Spleen (tissue), 7 donors: Measurements from ENCODE around the gene HPSE2.

ENCODE experiments used
- CTCF ChIP-seq, 11 experiments: fragments of 200-600 bp in 7 of 11; fragments of 450-650 bp in 4 of 11; sonication (generic) in 4 of 11; IDR thresholded peaks in 8 of 11; conservative IDR thresholded peaks in 3 of 11; 1 replicate in 7 of 11; 2 replicates in 4 of 11; pipeline versions ENCODE4 v1.4.0 to v1.8.0; 2016 to 2021; ENCODE audit warnings: antibody characterized with exemption in 11 of 11, inconsistent platforms in 4 of 11, mild to moderate bottlenecking in 1 of 11
- POLR2A ChIP-seq, 3 donors: fragments of 450-650 bp; IDR thresholded peaks; one replicate each; pipeline ENCODE4 v1.5.1; 2017; ENCODE audit warnings: antibody characterized with exemption in 3 of 3, mild to moderate bottlenecking in 1 of 3
- POLR2AphosphoS5 ChIP-seq, 3 donors: sonication (generic); formaldehyde crosslinking; IDR thresholded peaks; one replicate each; pipeline ENCODE4 v1.5.1; 2017; ENCODE audit warnings: antibody characterized with exemption in 3 of 3
- donor health status: DM: no; HTN: no; CAD: no; lungs with moderate emphysema.
- donor health status: DM: no; HTN: no; CAD: no.
- donor health status: DM: no; HTN: no; CAD: no.

GRCh38 chr10:98569853-98570252 lies 665.8 kb downstream of the HPSE2 start:
- TF ChIP-seq CTCF (IDR thresholded peaks at IDR 0.05 in 8 of 11, conservative IDR thresholded peaks at IDR 0.05 in 3 of 11) (no peak), POLR2A (IDR thresholded peaks at IDR 0.05) (no peak), POLR2AphosphoS5 (IDR thresholded peaks at IDR 0.05) (no peak)
